NCI-H345 treated with DMSO at 0.1 percent for 48 hours (cell line): ENCODE results near the gene IFI27L1.

ENCODE experiments used
- DNase-seq: peaks from one replicate; lab custom pipeline; 2025; ENCODE audit not compliant: unreplicated experiment; lab: John Stamatoyannopoulos, UW

Gene IFI27L1

DNA sequence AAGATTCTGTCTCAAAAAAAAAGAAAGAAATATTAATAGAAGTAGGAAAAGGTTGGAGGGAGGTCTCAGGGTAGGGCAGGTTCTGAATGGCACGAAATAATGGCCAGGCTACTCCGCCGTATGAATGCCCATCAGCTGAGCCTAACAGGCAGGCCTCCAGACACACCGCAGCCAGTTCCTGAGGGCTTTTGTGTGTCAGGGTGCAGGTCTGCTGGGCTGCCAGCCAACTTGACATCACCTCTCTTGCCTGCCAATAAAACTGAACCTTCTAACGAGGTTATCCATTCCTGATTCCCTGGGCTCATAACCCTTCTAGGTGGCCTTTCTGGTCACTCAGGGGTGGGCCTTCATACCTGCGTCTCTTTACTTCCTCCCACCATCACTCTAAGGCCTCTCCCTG, 32.4 kb downstream of the IFI27L1 start:
- no peak for DNase-seq

- DNase-seq = no peak
These were observed 32.9 kb downstream of the IFI27L1 start for GRCh38 chr14:94113908-94114588.

DNA sequence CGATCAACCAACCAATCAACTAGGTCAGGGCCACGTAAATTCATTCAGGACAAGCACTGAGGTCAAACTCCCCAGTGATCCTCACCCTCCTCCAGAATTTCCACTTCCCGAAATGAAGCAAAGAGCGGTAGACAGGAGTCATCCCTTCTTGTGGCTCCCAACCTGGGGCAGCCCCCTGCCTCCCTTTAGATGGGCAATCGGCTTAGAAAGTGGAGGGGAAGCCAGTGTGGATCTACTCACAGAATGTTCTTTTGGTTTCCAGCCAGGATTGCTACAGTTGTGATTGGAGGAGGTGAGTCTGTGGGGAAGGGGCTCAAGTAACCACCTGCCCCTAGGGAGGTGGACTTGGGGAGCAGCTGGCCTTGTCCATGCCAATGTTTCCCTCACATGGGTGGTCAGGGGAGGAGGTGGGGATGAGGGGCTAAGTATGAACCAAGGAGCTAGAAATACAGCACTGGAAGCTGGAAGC, 33.5 kb downstream of the IFI27L1 start:
- no peak for DNase-seq

DNA sequence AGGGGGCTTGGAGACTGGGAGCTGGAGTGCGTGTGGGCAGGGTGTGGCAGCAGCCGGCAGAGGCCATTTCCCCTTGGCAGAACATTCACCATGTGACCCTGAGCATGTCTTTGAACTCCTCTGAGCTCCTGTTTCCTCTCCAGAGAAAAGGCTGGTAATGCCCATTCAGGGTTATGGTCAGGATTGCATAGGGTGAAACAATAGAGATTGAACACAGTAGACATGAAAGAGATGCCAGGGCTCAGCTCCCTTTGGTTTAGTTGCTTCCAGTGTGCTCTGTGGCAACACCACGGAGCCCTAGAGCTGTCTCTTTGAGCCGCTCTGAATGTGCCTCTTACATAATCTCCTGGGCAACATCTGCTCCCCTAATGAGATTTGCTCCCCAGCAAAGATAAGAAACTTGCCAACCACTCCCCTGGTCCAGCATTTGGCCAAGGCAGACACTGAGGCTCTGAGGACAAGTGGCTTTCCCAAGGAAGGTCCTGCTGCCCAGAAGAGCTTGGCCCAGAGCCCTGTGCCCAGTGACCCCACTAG, 34.0 kb downstream of the IFI27L1 start:
- no peak for DNase-seq

DNA sequence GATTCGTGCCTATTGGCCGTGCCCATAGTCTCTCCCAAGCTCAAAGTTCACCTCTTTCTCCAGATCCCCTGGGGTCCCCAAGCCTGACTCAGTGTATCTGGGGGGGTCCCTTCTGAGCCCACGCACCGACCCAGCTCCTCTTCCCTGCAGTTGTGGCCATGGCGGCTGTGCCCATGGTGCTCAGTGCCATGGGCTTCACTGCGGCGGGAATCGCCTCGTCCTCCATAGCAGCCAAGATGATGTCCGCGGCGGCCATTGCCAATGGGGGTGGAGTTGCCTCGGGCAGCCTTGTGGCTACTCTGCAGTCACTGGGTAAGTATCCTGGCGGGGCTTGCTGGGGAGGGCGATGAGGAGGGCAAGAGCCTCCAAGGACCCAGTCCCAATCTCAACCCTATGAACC, 34.5 kb downstream of the IFI27L1 start:
- no peak for DNase-seq

DNA sequence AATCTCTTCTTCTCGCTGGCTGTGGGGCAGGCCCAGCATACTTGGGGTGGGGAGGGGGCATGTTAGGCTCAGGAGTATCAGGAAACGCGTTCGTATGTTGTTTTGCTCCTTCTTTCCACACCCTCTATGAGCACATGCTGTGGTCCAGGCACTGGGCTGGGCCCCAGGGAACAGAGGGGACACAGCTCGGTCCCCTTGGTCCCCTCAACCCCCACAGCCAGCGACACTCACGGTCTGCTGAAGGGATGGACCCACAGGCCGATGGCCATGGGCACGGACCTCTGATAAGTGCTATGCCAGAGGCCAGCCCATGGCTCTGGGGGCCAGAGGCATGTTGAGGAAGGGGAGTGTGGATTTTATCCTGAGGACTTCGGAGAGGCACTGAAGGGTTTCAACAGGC, 35.6 kb downstream of the IFI27L1 start:
- DNase-seq = no peak

GRCh38 chr14:94117856-94118255, 36.7 kb downstream of the IFI27L1 start:
- DNase-seq = no peak

- DNase-seq = no peak
These were observed 38.0 kb downstream of the IFI27L1 start for GRCh38 chr14:94119071-94119470.

DNA sequence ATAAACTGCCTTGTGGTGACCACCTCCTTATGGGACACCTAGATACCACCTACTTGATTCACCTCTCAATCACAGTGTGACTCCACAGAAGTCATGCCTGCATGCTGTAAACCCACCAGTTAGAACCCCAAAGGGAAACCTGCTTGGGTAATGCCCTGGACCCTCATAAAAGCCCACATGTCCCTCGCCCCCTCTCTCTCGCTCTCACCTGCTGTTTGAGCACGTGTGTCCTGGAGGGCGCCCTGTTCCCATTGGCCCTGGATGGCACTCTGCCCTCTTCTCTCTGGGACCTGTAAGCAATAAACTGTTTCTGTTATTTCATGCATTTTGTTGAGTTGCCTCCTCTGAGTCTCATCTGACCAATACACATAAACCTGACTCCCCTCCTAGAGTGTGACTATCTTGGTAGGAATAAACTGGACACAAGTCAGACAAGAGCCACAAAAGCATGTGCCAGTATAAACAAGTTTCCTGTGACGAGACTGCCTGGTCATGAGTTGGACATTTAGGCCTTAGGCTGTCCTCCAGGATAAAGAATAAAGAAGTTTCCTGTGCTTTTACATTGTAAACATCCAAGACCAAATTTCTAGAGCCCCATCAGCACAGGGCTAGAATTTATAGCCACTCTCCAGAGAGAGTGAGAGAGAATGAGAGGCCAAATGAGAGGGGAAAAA, 39.7 kb downstream of the IFI27L1 start:
- DNase-seq = no peak

DNA sequence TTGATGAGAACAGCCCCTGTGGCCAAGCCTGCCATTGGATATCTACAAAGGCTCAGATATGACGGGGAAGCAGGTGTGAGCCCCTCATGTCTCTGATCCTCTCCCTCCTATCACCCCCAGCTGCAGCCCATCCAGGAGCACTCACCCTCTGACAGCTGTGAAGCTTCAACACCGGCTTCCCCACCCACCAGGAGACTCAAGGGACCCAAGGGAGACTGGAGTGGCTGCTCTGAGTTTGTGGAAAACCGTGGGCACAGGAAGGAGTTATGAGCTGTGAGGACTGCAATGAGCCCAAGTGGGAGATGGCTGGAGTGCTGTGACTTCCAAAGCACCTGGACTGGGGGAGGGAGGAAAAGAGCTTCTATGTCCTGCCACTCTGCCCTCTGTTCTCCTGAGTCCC, 40.4 kb downstream of the IFI27L1 start:
- no peak for DNase-seq

- DNase-seq = no peak
These were observed 41.3 kb downstream of the IFI27L1 start for GRCh38 chr14:94122438-94122837.

DNA sequence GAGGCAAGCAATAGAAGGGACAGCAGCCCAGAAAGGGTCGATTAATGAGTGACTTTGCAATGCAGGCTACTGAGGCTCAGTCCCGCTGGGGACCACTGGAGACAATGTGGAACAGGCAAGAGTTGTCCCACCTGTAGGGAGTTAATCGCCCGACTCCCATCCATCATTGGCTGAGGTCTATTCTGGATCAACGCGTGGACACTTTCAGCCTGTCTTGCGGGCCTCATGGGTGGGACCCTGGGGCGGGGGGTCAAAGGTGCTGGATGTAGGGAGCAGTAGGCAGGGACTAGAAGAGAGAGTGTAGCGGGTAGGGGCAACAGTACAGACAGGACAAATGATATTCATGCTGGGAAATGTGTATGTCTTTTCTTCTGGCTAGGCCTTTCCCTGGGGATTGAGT, 42.2 kb downstream of the IFI27L1 start:
- no peak for DNase-seq

GRCh38 chr14:94123868-94124267, 42.8 kb downstream of the IFI27L1 start:
- DNase-seq = no peak

- DNase-seq = no peak
These were observed 43.7 kb downstream of the IFI27L1 start for GRCh38 chr14:94124582-94125377.

GRCh38 chr14:94125659-94126418, 44.7 kb downstream of the IFI27L1 start:
- DNase-seq = no peak

DNA sequence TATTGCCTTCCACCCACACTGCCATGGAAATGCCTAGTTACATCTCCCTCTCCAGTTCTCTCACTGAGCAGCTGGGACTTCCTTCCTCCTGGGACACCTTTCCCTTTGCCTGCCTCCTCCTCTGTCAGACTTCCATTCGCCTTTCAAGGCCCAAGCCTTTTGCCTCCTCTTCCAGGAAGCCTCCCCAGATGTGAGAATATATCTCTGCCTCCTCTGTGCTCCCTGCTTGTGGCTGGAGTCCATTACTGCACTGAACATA, 45.2 kb downstream of the IFI27L1 start:
- DNase-seq = no peak

- DNase-seq = no peak
These were observed 45.7 kb downstream of the IFI27L1 start for GRCh38 chr14:94126800-94127199.

- no peak for DNase-seq
These were observed 46.2 kb downstream of the IFI27L1 start for GRCh38 chr14:94127330-94127729.

- no peak for DNase-seq
These were observed 47.2 kb downstream of the IFI27L1 start for GRCh38 chr14:94128216-94128839.

- peak; percentile 73 for DNase-seq
These were observed 48.1 kb downstream of the IFI27L1 start, which contains the start of gene IFI27L2 for GRCh38 chr14:94129111-94129757. Gene IFI27L2, minus strand, starts transcription at chr14:94129604. Its CDS starts 40 bp downstream, at chr14:94129564.
